ENCODE results near the gene MCM5. TPM values are rescaled to one million over a fixed set of nuclear protein-coding genes. Genes with fewer than 3 reads are reported as not detected.
"Not testable (repeated sequence)": the region's sequence is repeated elsewhere in the genome, so short reads cannot be mapped to it uniquely, and the experiment has no call there.

The MCM5 gene
- total RNA-seq, 1 experiment from 2014 or later = 194 TPM

DNA sequence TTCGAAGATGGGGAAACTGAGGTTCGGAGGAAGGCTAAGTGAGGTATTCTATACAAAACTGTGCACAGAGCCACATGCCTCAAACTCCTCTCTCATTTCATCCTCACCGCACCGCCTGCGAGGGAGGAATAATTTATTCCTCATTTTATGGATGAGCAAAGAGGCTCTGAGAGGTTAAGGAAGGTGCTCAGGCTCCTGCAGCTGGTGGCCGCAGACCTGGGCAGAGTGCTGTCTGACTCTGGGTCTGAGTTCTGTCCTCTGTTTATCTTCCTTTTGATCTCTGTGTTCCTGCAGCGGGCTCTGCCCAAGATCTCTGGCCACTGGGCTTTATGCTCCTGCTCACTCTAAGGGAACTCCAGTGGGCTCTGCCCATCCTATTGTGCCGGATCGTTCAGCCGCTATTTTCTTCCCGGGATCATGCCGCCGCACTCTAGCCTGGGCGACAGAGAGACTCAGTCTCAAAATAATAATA is 59.5 kb downstream of the MCM5 start:
- no peaks in the 10 kb centered on the region for H3K36me3 ChIP-seq (ENCODE audit: control insufficient read depth in 1 of 2, insufficient read depth in 2 of 2, low read length in 2 of 2)
- no peaks in the 10 kb centered on the region for H3K79me2 ChIP-seq (ENCODE audit: insufficient read depth, low read length)
- no peak overlapping the region for H3K4me3 ChIP-seq (replicated peaks in 1 of 2; ENCODE audit: low read depth in 1 of 2, low read length in 2 of 2)
- BruUV-seq (replicated peaks) = no TSS peak
- H3K9me2 ChIP-seq (ENCODE audit: insufficient read depth) = no peaks in the 10 kb centered on the region
- ATAC-seq (no peak), DNase-seq (ENCODE audit: low read depth, low spot score) (no peak)
- no peak overlapping the region for H2AFZ ChIP-seq (ENCODE audit: low read depth, low read length, poor library complexity, severe bottlenecking)
- no peaks in the 10 kb centered on the region for H3K9me3 ChIP-seq (ENCODE audit: control insufficient read depth in 1 of 2, insufficient read depth in 1 of 2, low read depth in 1 of 2, low read length in 2 of 2)
- RAD21 ChIA-PET (ENCODE audit: low non-redundant PET in 1 of 2, low total read pairs in 2 of 2, uncharacterized antibody in 2 of 2, unreplicated experiment in 2 of 2) = no interaction called here
- H3K4me2 ChIP-seq (ENCODE audit: low read length) = no peak overlapping the region
- H3K27ac ChIP-seq (ENCODE audit: low read depth, low read length) = no peak overlapping the region
- H4K20me1 ChIP-seq (ENCODE audit: insufficient read depth) = no peaks in the 10 kb centered on the region
- H3K4me1 ChIP-seq (ENCODE audit: control insufficient read depth in 1 of 2, insufficient read depth in 2 of 2, low read length in 2 of 2) = peaks cover 0 to 4% of the 10 kb centered on the region in 2 experiments; a peak in 2 of 4 replicates
- H3K9ac ChIP-seq (ENCODE audit: low read length) = no peak overlapping the region
- POLR2A ChIA-PET = no interaction called here
- TF ChIP-seq FOSL1 (IDR thresholded peaks at IDR 0.05; ENCODE audit: low read depth) (no peak), ELF1 (IDR thresholded peaks at IDR 0.05; ENCODE audit: borderline replicate concordance, low read depth) (no peak), RAD21 (IDR thresholded peaks at IDR 0.05; ENCODE audit: low read depth) (no peak), JUND (IDR thresholded peaks at IDR 0.05) (no peak), ZNF274 (IDR thresholded peaks at IDR 0.05; ENCODE audit: low read depth, low read length) (no peak), POLR2AphosphoS5 (IDR thresholded peaks at IDR 0.05; ENCODE audit: low read depth, low read length) (no peak), CBX3 (IDR thresholded peaks at IDR 0.05; ENCODE audit: low read depth) (no peak), ZFX (IDR thresholded peaks at IDR 0.05) (no peak), YY1 (IDR thresholded peaks at IDR 0.05; ENCODE audit: extremely low read depth, insufficient replicate concordance, low read depth, low read length) (no peak), TCF7L2 (IDR thresholded peaks at IDR 0.05; ENCODE audit: borderline replicate concordance, extremely low read depth, insufficient read depth, insufficient read length) (no peak), EZH2phosphoT487 (IDR thresholded peaks at IDR 0.05; ENCODE audit: borderline replicate concordance) (no peak), CEBPB (IDR thresholded peaks at IDR 0.05; ENCODE audit: low read depth) (no peak)
- TF ChIP-seq, protein P1, sequence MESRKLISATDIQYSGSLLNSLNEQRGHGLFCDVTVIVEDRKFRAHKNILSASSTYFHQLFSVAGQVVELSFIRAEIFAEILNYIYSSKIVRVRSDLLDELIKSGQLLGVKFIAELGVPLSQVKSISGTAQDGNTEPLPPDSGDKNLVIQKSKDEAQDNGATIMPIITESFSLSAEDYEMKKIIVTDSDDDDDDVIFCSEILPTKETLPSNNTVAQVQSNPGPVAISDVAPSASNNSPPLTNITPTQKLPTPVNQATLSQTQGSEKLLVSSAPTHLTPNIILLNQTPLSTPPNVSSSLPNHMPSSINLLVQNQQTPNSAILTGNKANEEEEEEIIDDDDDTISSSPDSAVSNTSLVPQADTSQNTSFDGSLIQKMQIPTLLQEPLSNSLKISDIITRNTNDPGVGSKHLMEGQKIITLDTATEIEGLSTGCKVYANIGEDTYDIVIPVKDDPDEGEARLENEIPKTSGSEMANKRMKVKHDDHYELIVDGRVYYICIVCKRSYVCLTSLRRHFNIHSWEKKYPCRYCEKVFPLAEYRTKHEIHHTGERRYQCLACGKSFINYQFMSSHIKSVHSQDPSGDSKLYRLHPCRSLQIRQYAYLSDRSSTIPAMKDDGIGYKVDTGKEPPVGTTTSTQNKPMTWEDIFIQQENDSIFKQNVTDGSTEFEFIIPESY (IDR thresholded peaks at IDR 0.05; ENCODE audit: extremely low read depth, insufficient replicate concordance, low read length) = no peak
- TF ChIP-seq, protein P2, sequence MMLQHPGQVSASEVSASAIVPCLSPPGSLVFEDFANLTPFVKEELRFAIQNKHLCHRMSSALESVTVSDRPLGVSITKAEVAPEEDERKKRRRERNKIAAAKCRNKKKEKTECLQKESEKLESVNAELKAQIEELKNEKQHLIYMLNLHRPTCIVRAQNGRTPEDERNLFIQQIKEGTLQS (IDR thresholded peaks at IDR 0.05) = no peak
- CTCF ChIA-PET = no interaction called here
- intact Hi-C loops (cut with micrococcal nuclease) = no loop called here
- H3K27me3 ChIP-seq (ENCODE audit: insufficient read depth, low read length) = no peaks in the 10 kb centered on the region

DNA sequence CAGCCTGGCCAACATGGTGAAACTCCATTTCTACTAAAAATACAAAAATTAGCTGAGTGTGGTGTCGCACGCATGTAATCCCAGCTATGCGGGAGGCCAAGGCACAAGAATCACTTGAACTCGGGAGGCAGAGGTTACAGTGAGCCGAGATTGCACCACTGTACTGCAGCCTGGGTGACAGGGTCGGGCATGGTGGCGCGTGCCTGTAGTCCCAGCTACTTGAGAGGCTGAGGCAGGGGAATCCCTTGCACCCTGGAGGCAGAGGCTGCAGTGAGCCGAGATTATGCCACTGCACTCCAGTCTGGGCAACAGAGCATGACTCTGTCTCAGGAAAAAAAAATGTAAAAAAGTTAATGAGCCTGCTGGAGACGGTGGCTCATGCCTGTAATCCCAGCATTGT is 60.0 kb downstream of the MCM5 start:
- intact Hi-C loops (cut with micrococcal nuclease); H3K4me2 ChIP-seq (ENCODE audit: low read length); H3K9me3 ChIP-seq (ENCODE audit: control insufficient read depth in 1 of 2, insufficient read depth in 1 of 2, low read depth in 1 of 2, low read length in 2 of 2); H2AFZ ChIP-seq (ENCODE audit: low read depth, low read length, poor library complexity, severe bottlenecking); H3K27me3 ChIP-seq (ENCODE audit: insufficient read depth, low read length); RAD21 ChIA-PET (ENCODE audit: low non-redundant PET in 1 of 2, low total read pairs in 2 of 2, uncharacterized antibody in 2 of 2, unreplicated experiment in 2 of 2); H3K36me3 ChIP-seq (ENCODE audit: control insufficient read depth in 1 of 2, insufficient read depth in 2 of 2, low read length in 2 of 2); ATAC-seq; BruUV-seq (replicated peaks); DNase-seq (ENCODE audit: low read depth, low spot score); H3K9ac ChIP-seq (ENCODE audit: low read length); POLR2A ChIA-PET; CTCF ChIA-PET; H3K4me1 ChIP-seq (ENCODE audit: control insufficient read depth in 1 of 2, insufficient read depth in 2 of 2, low read length in 2 of 2); H4K20me1 ChIP-seq (ENCODE audit: insufficient read depth); H3K27ac ChIP-seq (ENCODE audit: low read depth, low read length); H3K79me2 ChIP-seq (ENCODE audit: insufficient read depth, low read length); H3K9me2 ChIP-seq (ENCODE audit: insufficient read depth); H3K4me3 ChIP-seq (replicated peaks in 1 of 2; ENCODE audit: low read depth in 1 of 2, low read length in 2 of 2): not testable (repeated sequence)

All from HCT116 (cell line).